PC-3 (cell line): ENCODE data around the gene IL16. TPM values are rescaled to one million over a fixed set of nuclear protein-coding genes. Genes with fewer than 3 reads are reported as not detected.

Source experiments
- ATAC-seq: fragments of 200-7000 bp; cut with Tn5 transposase; 2 replicates; pipeline ENCODE4 v1.9.1; 2020; ENCODE audit warnings: mild to moderate bottlenecking, moderate library complexity
- BruUV-seq: library from RNA; stranded (reverse); fragments of 400-500 nt; replicated peaks from 2 replicates; lab custom pipeline; 2021; lab: Mats Ljungman, UMichigan
- CTCF ChIA-PET: fragments of 300-600 bp; sonication (Branson Sonifier 250); formaldehyde crosslinking; loops from one replicate; lab custom pipeline; 2022; ENCODE audit warnings: antibody characterized with exemption; lab: Charles Lee
- POLR2A ChIA-PET: fragments of 300-600 bp; sonication (Branson Sonifier 250); formaldehyde crosslinking; loops from one replicate; lab custom pipeline; 2022; ENCODE audit warnings: antibody characterized with exemption; ENCODE audit not compliant: unreplicated experiment; lab: Charles Lee
- DNase-seq: peaks from one replicate; pipeline ENCODE4 v3.0.0-alpha.2; 2015
- H2AFZ ChIP-seq: fragments of 300-600 bp; sonication (generic); 2 replicates; pipeline ENCODE4 v1.6.0; 2016; ENCODE audit warnings: antibody characterized with exemption, low read length
- H3F3A ChIP-seq: fragments of 300-600 bp; sonication (generic); one replicate; pipeline ENCODE4 v1.6.0; 2017; ENCODE audit warnings: antibody characterized with exemption, low read length, control low read depth, mild to moderate bottlenecking; ENCODE audit not compliant: unreplicated experiment
- H3K27ac ChIP-seq: fragments of 300-600 bp; sonication (generic); 2 replicates; pipeline ENCODE4 v1.5.1; 2016; ENCODE audit warnings: mild to moderate bottlenecking, low read length
- H3K27me3 ChIP-seq: fragments of 300-600 bp; sonication (generic); 2 replicates; pipeline ENCODE4 v1.6.1; 2016; ENCODE audit warnings: low read length, mixed read lengths
- H3K36me3 ChIP-seq: fragments of 300-600 bp; sonication (generic); 2 replicates; pipeline ENCODE4 v1.6.1; 2016; ENCODE audit warnings: low read depth, mixed run types, low read length, mixed read lengths
- H3K4me1 ChIP-seq: fragments of 300-600 bp; sonication (generic); 2 replicates; pipeline ENCODE4 v1.5.1; 2016; ENCODE audit warnings: low read length; ENCODE audit not compliant: insufficient read depth
- H3K4me2 ChIP-seq: fragments of 300-600 bp; sonication (generic); 2 replicates; pipeline ENCODE4 v1.6.0; 2016; ENCODE audit warnings: low read length
- H3K4me3 ChIP-seq: fragments of 300-600 bp; sonication (generic); 2 replicates; pipeline ENCODE4 v1.5.1; 2016; ENCODE audit warnings: mild to moderate bottlenecking, low read length, mixed read lengths
- H3K79me2 ChIP-seq: fragments of 300-600 bp; sonication (generic); 2 replicates; pipeline ENCODE4 v1.6.1; 2017; ENCODE audit warnings: low read length, mixed read lengths
- H3K9ac ChIP-seq: fragments of 300-600 bp; sonication (generic); 2 replicates; pipeline ENCODE4 v1.6.0; 2016; ENCODE audit warnings: mild to moderate bottlenecking, low read length
- H3K9me2 ChIP-seq: fragments of 300-600 bp; sonication (generic); replicated peaks from 2 replicates; pipeline ENCODE4 v1.6.1; 2016; ENCODE audit warnings: mixed run types, low read length, mixed read lengths
- H3K9me3 ChIP-seq: fragments of 300-600 bp; sonication (generic); 2 replicates; pipeline ENCODE4 v1.6.1; 2016; ENCODE audit warnings: low read length, mixed read lengths
- H4K20me1 ChIP-seq: fragments of 300-600 bp; sonication (generic); 2 replicates; pipeline ENCODE4 v1.6.1; 2016; ENCODE audit warnings: low read length, mixed read lengths
- CTCF ChIP-seq: fragments of 300-600 bp; sonication (generic); conservative IDR thresholded peaks from 2 replicates; pipeline ENCODE4 v1.5.1; 2017; ENCODE audit warnings: antibody characterized with exemption, low read depth, mild to moderate bottlenecking, low read length
- EZH2 ChIP-seq: fragments of 300-600 bp; sonication (generic); IDR thresholded peaks from one replicate; pipeline ENCODE4 v1.6.1; 2017; ENCODE audit warnings: antibody characterized with exemption, mild to moderate bottlenecking, low read length; ENCODE audit not compliant: unreplicated experiment
- EZH2phosphoT487 ChIP-seq: fragments of 300-600 bp; sonication (generic); IDR thresholded peaks from 2 replicates; pipeline ENCODE4 v1.6.1; 2018; ENCODE audit warnings: mild to moderate bottlenecking, antibody characterized with exemption, low read length, borderline replicate concordance
- intact Hi-C: fragments of 100-400 bp; cut with micrococcal nuclease; formaldehyde crosslinking; loops from 2 replicates; pipeline ENCODE4 v1.9.0; 2023
- total RNA-seq: library from RNA; depleted of rRNA; stranded (reverse); fragments of >200 nt; gene quantifications from 2 replicates; pipeline ENCODE4 v1.2.3, GENCODE V29; 2014

The IL16 gene
- total RNA-seq, 1 experiment from 2014 or later = 0.04 TPM

GRCh38 chr15:81299630-81300273, 103.1 kb downstream of the IL16 start:
- Histone ChIP-seq H2AFZ (no peak overlapping the region), H3K4me3 (no peak overlapping the region), H3K36me3 (no peaks in the 10 kb centered on the region), H3K27ac (no peak overlapping the region), H3K27me3 (no peaks in the 10 kb centered on the region), H3K79me2 (no peaks in the 10 kb centered on the region), H3K9me3 (no peaks in the 10 kb centered on the region), H3F3A (no peaks in the 10 kb centered on the region), H4K20me1 (no peaks in the 10 kb centered on the region), H3K4me2 (no peak overlapping the region), H3K9ac (no peak overlapping the region), H3K9me2 (no peaks in the 10 kb centered on the region), H3K4me1 (peaks cover 22% of the 10 kb centered on the region)
- no peak for ATAC-seq
- no TSS peak for BruUV-seq
- CTCF ChIA-PET = no interaction called here
- intact Hi-C loops = no loop called here
- DNase-seq = no peak
- POLR2A ChIA-PET = no interaction called here
- TF ChIP-seq CTCF = no peak
- TF ChIP-seq EZH2 = no peak
- no peak for TF ChIP-seq EZH2phosphoT487

GRCh38 chr15:81301385-81301784, 104.7 kb downstream of the IL16 start:
- intact Hi-C loops = no loop called here
- Histone ChIP-seq H3K9me2 (no peaks in the 10 kb centered on the region), H3K4me1 (peaks cover 21% of the 10 kb centered on the region), H4K20me1 (no peaks in the 10 kb centered on the region), H3K27ac (no peak overlapping the region), H3K36me3 (no peaks in the 10 kb centered on the region), H3K9ac (no peak overlapping the region), H3F3A (no peaks in the 10 kb centered on the region), H2AFZ (no peak overlapping the region), H3K27me3 (no peaks in the 10 kb centered on the region), H3K4me3 (no peak overlapping the region), H3K4me2 (no peak overlapping the region), H3K79me2 (no peaks in the 10 kb centered on the region), H3K9me3 (no peaks in the 10 kb centered on the region)
- POLR2A ChIA-PET = no interaction called here
- CTCF ChIA-PET = no interaction called here
- TF ChIP-seq CTCF (no peak), EZH2phosphoT487 (no peak), EZH2 (no peak)
- no TSS peak for BruUV-seq
- ATAC-seq (no peak), DNase-seq (no peak)

- Histone ChIP-seq H3K27me3 (no peaks in the 10 kb centered on the region), H3K36me3 (no peaks in the 10 kb centered on the region), H3K27ac (no peak overlapping the region), H3F3A (no peaks in the 10 kb centered on the region), H2AFZ (no peak overlapping the region), H3K9me3 (no peaks in the 10 kb centered on the region), H3K9me2 (no peaks in the 10 kb centered on the region), H3K4me1 (peaks cover 16% of the 10 kb centered on the region), H4K20me1 (no peaks in the 10 kb centered on the region), H3K9ac (no peak overlapping the region), H3K4me2 (no peak overlapping the region), H3K4me3 (no peak overlapping the region), H3K79me2 (no peaks in the 10 kb centered on the region)
- no TSS peak for BruUV-seq
- DNase-seq = no peak
- TF ChIP-seq EZH2 (no peak), CTCF (no peak), EZH2phosphoT487 (no peak)
- POLR2A ChIA-PET = no interaction called here
- CTCF ChIA-PET = no interaction called here
- intact Hi-C loops = no loop called here
- no peak for ATAC-seq
Observed at GRCh38 chr15:81301815-81302399, 105.2 kb downstream of the IL16 start.
